ENCODE measurements around the gene SH3TC1. TPM values are rescaled to one million over a fixed set of nuclear protein-coding genes. Genes with fewer than 3 reads are reported as not detected.

Gene SH3TC1
- total RNA-seq, 2 experiments from 2014 or later: 11.1 to 18.3 TPM

DNA sequence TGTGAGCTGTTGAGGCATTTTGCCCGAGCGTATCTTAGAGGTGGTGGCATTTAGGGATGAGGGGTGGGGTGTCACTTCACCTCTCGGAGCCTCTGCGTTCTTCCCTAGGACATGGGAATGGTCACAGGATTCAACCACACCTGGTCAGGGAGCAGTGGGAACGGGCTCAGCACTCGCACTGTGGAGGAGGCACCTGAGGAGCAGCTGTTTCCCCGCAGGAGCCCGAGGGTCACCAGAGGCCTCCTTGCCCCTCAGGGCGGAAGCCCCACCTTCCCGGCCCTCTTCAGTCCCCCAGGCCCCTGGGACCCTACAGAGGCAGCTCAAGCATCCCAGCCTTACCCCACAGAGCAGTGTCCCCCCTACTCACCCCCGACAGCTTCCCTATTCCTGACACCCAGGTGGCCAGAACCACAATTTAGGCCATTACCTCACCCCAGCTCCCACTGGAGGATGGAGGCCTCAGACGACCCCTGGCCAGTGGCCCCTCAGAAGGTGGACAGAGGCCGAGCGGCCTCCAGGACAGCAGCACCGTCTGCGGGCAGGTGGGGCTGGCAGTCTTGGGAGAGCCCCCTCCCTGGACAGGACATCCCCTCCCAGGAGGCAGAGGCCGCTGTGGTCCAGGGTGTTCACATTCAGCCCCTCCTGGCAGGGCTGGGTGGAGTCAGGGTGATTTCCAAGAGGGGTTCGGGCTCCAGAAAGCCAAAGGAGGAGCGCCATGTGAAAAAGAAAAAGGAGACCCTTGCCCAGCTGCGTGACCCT, 66.3 kb downstream of the SH3TC1 start:
- intact Hi-C loops (cut with DNase I, micrococcal nuclease): no loop called here
- no peaks in the 10 kb centered on the region for H3K36me3 Mint-ChIP-seq (ENCODE audit: low read depth)
- no peak overlapping the region for H3K4me3 Mint-ChIP-seq
- POLR2A ChIA-PET: no interaction called here
- no peak for DNase-seq
- H3K9me3 Mint-ChIP-seq (ENCODE audit: low read depth): no peaks in the 10 kb centered on the region
- peaks cover 18% of the 10 kb centered on the region for H3K27me3 Mint-ChIP-seq
- H3K27ac Mint-ChIP-seq: no peak overlapping the region
- no peak for ATAC-seq
- CTCF ChIA-PET: interaction anchor here (0.6 kb wide), 1 partner anchor 76 kb away, joined by 4 read pairs; no protein-coding TSS in a partner anchor
- no peaks in the 10 kb centered on the region for H3K4me1 Mint-ChIP-seq

- ATAC-seq (no peak), DNase-seq (no peak)
- ChIA-PET POLR2A (no interaction called here), CTCF (interaction anchor here (0.6 to 0.8 kb wide), 5 partner anchors 35 to 633 kb away, joined by 3 to 4 read pairs (median 3); no protein-coding TSS in a partner anchor)
- H3K27me3 Mint-ChIP-seq: peaks cover 21% of the 10 kb centered on the region
- H3K9me3 Mint-ChIP-seq (ENCODE audit: low read depth): no peaks in the 10 kb centered on the region
- H3K4me3 Mint-ChIP-seq: no peak overlapping the region
- H3K36me3 Mint-ChIP-seq (ENCODE audit: low read depth): no peaks in the 10 kb centered on the region
- no peaks in the 10 kb centered on the region for H3K4me1 Mint-ChIP-seq
- no peak overlapping the region for H3K27ac Mint-ChIP-seq
- intact Hi-C loops (cut with DNase I, micrococcal nuclease): no loop called here
Observed at GRCh38 chr4:8266088-8266487, 67.0 kb downstream of the SH3TC1 start.

- H3K4me1 Mint-ChIP-seq: no peaks in the 10 kb centered on the region
- no peak for ATAC-seq
- CTCF ChIA-PET: interaction anchor here (0.5 to 1.4 kb wide), 10 partner anchors 24 to 633 kb away, joined by 3 to 4 read pairs (median 3); no protein-coding TSS in a partner anchor
- no peak for DNase-seq
- intact Hi-C loops (cut with DNase I, micrococcal nuclease): no loop called here
- POLR2A ChIA-PET: no interaction called here
- H3K27ac Mint-ChIP-seq: no peak overlapping the region
- no peaks in the 10 kb centered on the region for H3K36me3 Mint-ChIP-seq (ENCODE audit: low read depth)
- H3K9me3 Mint-ChIP-seq (ENCODE audit: low read depth): no peaks in the 10 kb centered on the region
- H3K4me3 Mint-ChIP-seq: no peak overlapping the region
- H3K27me3 Mint-ChIP-seq: peaks cover 25% of the 10 kb centered on the region
Observed at GRCh38 chr4:8266508-8266907, 67.4 kb downstream of the SH3TC1 start.

- peak; percentile 85 for ATAC-seq
- POLR2A ChIA-PET: no interaction called here
- intact Hi-C loops (cut with DNase I, micrococcal nuclease): loop anchor here in 1 of 2 experiments (1.0 kb wide), 3 partner anchors 136 to 327 kb away; no protein-coding TSS in a partner anchor
Observed at GRCh38 chr4:8267077-8267476, 68.0 kb downstream of the SH3TC1 start.

DNA sequence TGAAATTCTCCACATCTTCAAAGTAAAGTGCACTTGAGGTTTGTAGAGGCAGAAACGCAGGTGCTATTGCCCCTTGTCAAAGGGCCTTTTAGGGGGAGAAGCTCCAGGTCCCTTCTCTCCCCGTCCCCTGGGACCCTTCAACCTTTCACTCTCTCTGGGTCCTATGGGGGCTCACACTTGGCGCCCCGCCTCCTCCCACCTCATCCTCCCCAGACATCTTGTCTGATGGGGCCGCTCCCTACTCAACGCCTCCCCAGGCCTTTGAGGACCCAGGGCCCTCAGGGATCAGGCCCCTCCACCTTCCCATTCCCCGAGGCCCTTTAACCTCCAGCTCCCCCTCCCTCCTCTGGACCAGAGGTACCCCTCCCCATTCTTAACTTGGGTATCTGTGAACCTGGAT, 69.1 kb downstream of the SH3TC1 start:
- Mint-ChIP-seq H3K36me3 (ENCODE audit: low read depth) (no peaks in the 10 kb centered on the region), H3K4me3 (no peak overlapping the region), H3K9me3 (ENCODE audit: low read depth) (no peaks in the 10 kb centered on the region), H3K27ac (no peak overlapping the region), H3K4me1 (no peaks in the 10 kb centered on the region), H3K27me3 (peaks cover 33% of the 10 kb centered on the region)
- intact Hi-C loops (cut with DNase I, micrococcal nuclease): no loop called here
- POLR2A ChIA-PET: no interaction called here
- CTCF ChIA-PET: interaction anchor here (0.7 to 1.4 kb wide), 2 partner anchors 26 to 138 kb away, joined by 3 to 4 read pairs; no protein-coding TSS in a partner anchor
- no peak for DNase-seq
- ATAC-seq: no peak

More at GRCh38 chr4:8267077-8267476, 68.0 kb downstream of the SH3TC1 start:
- Mint-ChIP-seq H3K27ac (no peak overlapping the region), H3K9me3 (ENCODE audit: low read depth) (no peaks in the 10 kb centered on the region), H3K36me3 (ENCODE audit: low read depth) (no peaks in the 10 kb centered on the region), H3K4me1 (no peaks in the 10 kb centered on the region), H3K4me3 (no peak overlapping the region), H3K27me3 (peaks cover 28% of the 10 kb centered on the region)
- DNase-seq: peak; percentile 74
- CTCF ChIA-PET: interaction anchor here (0.5 to 1.4 kb wide), 9 partner anchors 25 to 353 kb away, joined by 3 to 4 read pairs (median 3); no protein-coding TSS in a partner anchor

DNA sequence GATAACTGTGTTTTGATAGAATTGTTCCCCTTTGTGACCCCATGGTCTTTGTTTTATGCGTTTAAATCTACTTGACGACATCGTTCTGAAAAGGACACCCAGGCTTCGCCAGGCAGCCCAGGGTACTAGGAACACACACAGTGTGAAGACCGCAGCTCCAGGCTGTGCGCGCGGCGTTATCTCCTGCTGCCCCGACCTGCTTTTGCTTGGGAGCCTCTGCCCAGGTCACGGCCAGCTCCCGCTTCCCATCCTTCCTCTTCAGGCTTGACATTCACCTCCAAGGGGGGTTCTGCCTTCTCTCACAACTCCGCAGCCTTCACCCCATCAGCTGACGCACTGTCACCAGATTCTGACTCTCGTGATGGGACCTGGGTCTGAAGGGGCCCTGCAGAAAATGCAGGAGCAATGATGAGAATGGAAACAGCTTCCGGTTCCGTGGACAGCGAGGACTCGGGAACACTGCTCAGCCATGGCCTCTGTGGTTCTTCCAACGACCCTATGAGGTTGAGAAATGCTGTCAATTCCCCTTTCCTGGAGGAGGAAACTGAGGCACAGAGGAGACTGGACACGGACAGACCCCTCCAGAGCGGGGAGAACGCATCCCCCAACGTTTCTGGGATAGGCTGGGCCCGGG, 69.9 kb downstream of the SH3TC1 start:
- intact Hi-C loops (cut with DNase I, micrococcal nuclease): no loop called here
- no peak overlapping the region for H3K27ac Mint-ChIP-seq
- DNase-seq (no peak), ATAC-seq (no peak)
- POLR2A ChIA-PET: no interaction called here
- peaks cover 31% of the 10 kb centered on the region for H3K27me3 Mint-ChIP-seq
- H3K36me3 Mint-ChIP-seq (ENCODE audit: low read depth): no peaks in the 10 kb centered on the region
- H3K4me3 Mint-ChIP-seq: no peak overlapping the region
- H3K9me3 Mint-ChIP-seq (ENCODE audit: low read depth): no peaks in the 10 kb centered on the region
- CTCF ChIA-PET: interaction anchor here (1.2 kb wide), 1 partner anchor 27 kb away, joined by 5 read pairs; no protein-coding TSS in a partner anchor
- H3K4me1 Mint-ChIP-seq: no peaks in the 10 kb centered on the region

- ChIA-PET CTCF (interaction anchor here (1.2 kb wide), 1 partner anchor 28 kb away, joined by 5 read pairs; no protein-coding TSS in a partner anchor), POLR2A (no interaction called here)
- no peak for DNase-seq
- H3K4me3 Mint-ChIP-seq: no peak within 1 kb of the TSS
- peaks cover 32% of the 10 kb centered on the region for H3K27me3 Mint-ChIP-seq
- intact Hi-C loops (cut with DNase I, micrococcal nuclease): no loop called here
- no peak for ATAC-seq
- no peak within 1 kb of the TSS for H3K27ac Mint-ChIP-seq
- H3K4me1 Mint-ChIP-seq: no peaks in the 10 kb centered on the region
- no peaks in the 10 kb centered on the region for H3K9me3 Mint-ChIP-seq (ENCODE audit: low read depth)
- no peaks in the 10 kb centered on the region for H3K36me3 Mint-ChIP-seq (ENCODE audit: low read depth)
Observed at GRCh38 chr4:8269535-8270417, 70.7 kb downstream of the SH3TC1 start, which contains the start of gene HTRA3. Gene HTRA3 (plus strand): TSS chr4:8269754. CDS start chr4:8269969, 215 bp downstream.

- ChIA-PET CTCF (interaction anchor here (1.2 kb wide), 1 partner anchor 28 kb away, joined by 5 read pairs; no protein-coding TSS in a partner anchor), POLR2A (no interaction called here)
- Mint-ChIP-seq H3K4me1 (no peaks in the 10 kb centered on the region), H3K36me3 (ENCODE audit: low read depth) (no peaks in the 10 kb centered on the region), H3K9me3 (ENCODE audit: low read depth) (no peaks in the 10 kb centered on the region), H3K27ac (no peak overlapping the region), H3K4me3 (no peak overlapping the region), H3K27me3 (peaks cover 32% of the 10 kb centered on the region)
- DNase-seq (no peak), ATAC-seq (no peak)
- intact Hi-C loops (cut with DNase I, micrococcal nuclease): no loop called here
Observed at GRCh38 chr4:8270418-8270771, 71.3 kb downstream of the SH3TC1 start.

GRCh38 chr4:8270912-8271815, 72.1 kb downstream of the SH3TC1 start:
- ATAC-seq (no peak), DNase-seq (no peak)
- Mint-ChIP-seq H3K9me3 (ENCODE audit: low read depth) (no peaks in the 10 kb centered on the region), H3K4me1 (no peaks in the 10 kb centered on the region), H3K27ac (no peak overlapping the region), H3K27me3 (peaks cover 33% of the 10 kb centered on the region), H3K4me3 (no peak overlapping the region), H3K36me3 (ENCODE audit: low read depth) (no peaks in the 10 kb centered on the region)
- ChIA-PET POLR2A (no interaction called here), CTCF (interaction anchor here (0.6 kb wide), 1 partner anchor 1389 kb away, joined by 3 read pairs; no protein-coding TSS in a partner anchor)
- intact Hi-C loops (cut with DNase I, micrococcal nuclease): no loop called here

- Mint-ChIP-seq H3K36me3 (ENCODE audit: low read depth) (no peaks in the 10 kb centered on the region), H3K27me3 (peaks cover 33% of the 10 kb centered on the region), H3K4me3 (no peak overlapping the region), H3K9me3 (ENCODE audit: low read depth) (no peaks in the 10 kb centered on the region), H3K4me1 (no peaks in the 10 kb centered on the region), H3K27ac (no peak overlapping the region)
- intact Hi-C loops (cut with DNase I, micrococcal nuclease): no loop called here
- DNase-seq (no peak), ATAC-seq (no peak)
- ChIA-PET CTCF (no interaction called here), POLR2A (no interaction called here)
Observed at GRCh38 chr4:8271821-8272220, 72.7 kb downstream of the SH3TC1 start.
